ENCODE data around the gene KDELR3. TPM values are rescaled to one million over a fixed set of nuclear protein-coding genes. Genes with fewer than 3 reads are reported as not detected.

Gene KDELR3
- total RNA-seq, 1 donor from 2014 or later: 127 TPM

- no peak overlapping the region for H3K4me3 Mint-ChIP-seq (ENCODE audit: unreplicated experiment)
- H3K27me3 Mint-ChIP-seq (ENCODE audit: low read depth): no peaks in the 10 kb centered on the region
- H3K9me3 Mint-ChIP-seq (ENCODE audit: low read depth): no peaks in the 10 kb centered on the region
- no peak for DNase-seq (ENCODE audit: low spot score)
- H3K36me3 Mint-ChIP-seq (ENCODE audit: low read depth): peaks cover 37% of the 10 kb centered on the region
- TF ChIP-seq CTCF (IDR thresholded peaks at IDR 0.05): no peak
- peaks cover 44% of the 10 kb centered on the region for H3K4me1 Mint-ChIP-seq (ENCODE audit: low read depth)
- peak overlapping the region; percentile 77 for H3K27ac Mint-ChIP-seq (ENCODE audit: unreplicated experiment)
Observed at GRCh38 chr22:38501797-38502672, 34.1 kb downstream of the KDELR3 start.

GRCh38 chr22:38503021-38503420, 35.1 kb downstream of the KDELR3 start:
- peak overlapping the region; percentile 97 for H3K4me3 Mint-ChIP-seq (ENCODE audit: unreplicated experiment)
- H3K9me3 Mint-ChIP-seq (ENCODE audit: low read depth): no peaks in the 10 kb centered on the region
- no peak for DNase-seq (ENCODE audit: low spot score)
- H3K27me3 Mint-ChIP-seq (ENCODE audit: low read depth): no peaks in the 10 kb centered on the region
- no peak for TF ChIP-seq CTCF (IDR thresholded peaks at IDR 0.05)
- peaks cover 46% of the 10 kb centered on the region for H3K4me1 Mint-ChIP-seq (ENCODE audit: low read depth)
- H3K27ac Mint-ChIP-seq (ENCODE audit: unreplicated experiment): peak overlapping the region; percentile 77
- H3K36me3 Mint-ChIP-seq (ENCODE audit: low read depth): peaks cover 34% of the 10 kb centered on the region

GRCh38 chr22:38504731-38505540, 37.0 kb downstream of the KDELR3 start:
- H3K27me3 Mint-ChIP-seq (ENCODE audit: low read depth): no peaks in the 10 kb centered on the region

GRCh38 chr22:38505541-38506117, 37.7 kb downstream of the KDELR3 start:
- no peak for DNase-seq (ENCODE audit: low spot score)
- Mint-ChIP-seq H3K27ac (ENCODE audit: unreplicated experiment) (peak overlapping the region; percentile 100), H3K9me3 (ENCODE audit: low read depth) (no peaks in the 10 kb centered on the region), H3K36me3 (ENCODE audit: low read depth) (peaks cover 18% of the 10 kb centered on the region), H3K4me3 (ENCODE audit: unreplicated experiment) (peak overlapping the region; percentile 97), H3K4me1 (ENCODE audit: low read depth) (peaks cover 46% of the 10 kb centered on the region), H3K27me3 (ENCODE audit: low read depth) (no peaks in the 10 kb centered on the region)
- no peak for TF ChIP-seq CTCF (IDR thresholded peaks at IDR 0.05)

More at GRCh38 chr22:38504731-38505540, 37.0 kb downstream of the KDELR3 start:
- TF ChIP-seq CTCF (IDR thresholded peaks at IDR 0.05): no peak
- H3K27ac Mint-ChIP-seq (ENCODE audit: unreplicated experiment): peak overlapping the region; percentile 96
- H3K9me3 Mint-ChIP-seq (ENCODE audit: low read depth): no peaks in the 10 kb centered on the region
- H3K36me3 Mint-ChIP-seq (ENCODE audit: low read depth): peaks cover 21% of the 10 kb centered on the region
- peaks cover 46% of the 10 kb centered on the region for H3K4me1 Mint-ChIP-seq (ENCODE audit: low read depth)
- no peak for DNase-seq (ENCODE audit: low spot score)
- H3K4me3 Mint-ChIP-seq (ENCODE audit: unreplicated experiment): peak overlapping the region; percentile 97

Measured in chondrocyte (in vitro differentiated cells).